HG02678 (cell line): ENCODE measurements around the gene ATP2A3.

Experiments
- ATAC-seq: cut with Tn5 transposase; IDR thresholded peaks from one replicate; pipeline ENCODE4 v1.9.1; 2021; ENCODE audit warnings: mild to moderate bottlenecking, moderate library complexity; ENCODE audit not compliant: unreplicated experiment

Gene ATP2A3

DNA sequence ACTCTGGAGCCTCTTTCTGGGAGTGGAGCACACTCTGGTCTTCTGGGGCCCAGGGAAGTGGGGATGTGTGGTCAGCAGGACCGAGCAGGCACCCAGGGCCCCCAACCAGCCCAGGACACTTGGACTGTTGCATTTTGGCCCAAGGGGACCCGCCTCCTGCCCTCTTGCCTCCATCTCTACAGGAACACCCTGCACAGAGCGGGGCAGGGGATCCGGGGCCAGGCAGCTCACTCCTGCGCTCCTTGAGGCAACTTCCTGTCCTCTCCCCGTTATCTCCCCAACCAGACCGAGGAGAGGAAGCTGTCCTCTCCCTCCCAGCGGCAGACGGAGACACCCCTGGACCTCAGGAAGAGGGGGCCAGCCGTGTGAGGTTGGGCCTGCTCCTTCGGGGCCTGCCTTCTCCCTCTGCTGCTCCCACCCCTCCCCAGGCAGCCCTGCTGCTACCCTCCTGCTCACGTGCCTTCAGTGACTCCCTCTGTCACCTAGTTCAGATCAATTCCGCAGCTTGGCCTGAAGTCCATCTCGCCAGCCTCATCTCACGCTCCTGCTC is 10.0 kb upstream of the ATP2A3 start:
- no peak for ATAC-seq

DNA sequence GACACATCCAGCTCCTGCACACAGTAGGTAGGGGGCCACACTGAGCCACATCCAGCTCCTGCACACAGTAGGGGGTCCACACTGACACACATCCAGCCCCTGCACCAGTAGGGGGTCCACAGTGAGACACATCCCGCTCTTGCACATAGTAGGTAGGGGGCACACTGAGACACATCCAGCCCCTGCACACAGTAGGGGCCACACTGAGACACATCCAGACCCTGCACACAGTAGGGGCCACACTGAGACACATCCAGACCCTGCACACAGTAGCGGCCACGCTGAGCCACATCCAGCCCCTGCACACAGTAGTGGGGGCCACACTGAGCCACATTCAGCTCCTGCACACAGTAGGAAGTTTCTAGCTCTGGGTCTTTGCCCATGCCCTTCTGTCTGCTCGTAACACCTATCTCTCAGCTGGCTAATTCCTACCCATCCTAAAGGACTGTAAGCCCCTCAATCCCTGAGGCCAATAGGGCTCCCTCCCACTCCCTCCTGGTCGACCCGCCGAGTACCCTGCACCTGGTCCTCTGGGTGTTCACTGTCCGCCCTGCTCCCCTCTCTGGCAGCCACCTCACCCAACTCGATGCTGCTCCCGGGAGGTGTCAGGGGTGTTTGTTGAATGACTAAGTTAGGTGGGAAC is 9.4 kb upstream of the ATP2A3 start:
- ATAC-seq: no peak

DNA sequence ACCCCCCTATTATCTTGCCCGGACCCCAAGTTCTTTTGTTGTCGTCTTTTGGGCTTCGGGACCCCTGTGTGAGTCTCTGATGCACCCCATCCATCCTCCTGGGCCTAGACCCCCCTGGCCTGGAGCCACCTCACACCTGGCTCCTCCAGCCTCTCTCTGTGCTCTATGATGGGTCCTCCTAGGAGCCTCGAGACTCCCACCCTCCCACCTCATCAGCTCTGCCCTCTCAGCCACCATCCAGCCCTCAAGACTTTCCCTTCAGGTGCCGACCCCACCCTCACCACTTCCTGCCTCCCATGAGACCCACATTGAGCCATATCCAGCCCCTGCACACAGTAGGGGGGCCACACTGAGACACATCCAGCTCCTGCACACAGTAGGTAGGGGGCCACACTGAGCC is 8.7 kb upstream of the ATP2A3 start:
- ATAC-seq: no peak

DNA sequence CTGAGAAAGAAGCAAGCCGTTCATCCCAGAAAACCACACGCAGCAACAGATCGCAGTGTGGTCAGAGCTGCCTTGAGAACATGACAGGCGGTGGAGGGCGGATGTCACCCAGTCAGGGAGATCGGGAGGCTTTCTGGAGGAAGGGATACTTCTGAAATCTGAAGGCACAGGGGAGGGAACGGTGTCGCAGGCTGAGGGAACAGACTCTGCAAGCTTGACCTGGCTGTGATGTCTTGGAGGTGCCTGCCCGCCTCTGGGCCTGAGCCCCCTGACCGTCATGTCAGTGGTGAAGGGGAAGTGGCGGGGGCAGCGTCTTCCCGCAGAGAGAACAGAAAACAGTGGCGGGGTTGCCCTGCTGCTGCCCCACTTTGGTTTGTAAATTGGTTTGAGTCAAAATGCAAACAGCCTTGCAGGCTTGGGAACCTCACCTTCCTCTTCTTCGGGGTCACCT is 8.1 kb upstream of the ATP2A3 start:
- no peak for ATAC-seq

DNA sequence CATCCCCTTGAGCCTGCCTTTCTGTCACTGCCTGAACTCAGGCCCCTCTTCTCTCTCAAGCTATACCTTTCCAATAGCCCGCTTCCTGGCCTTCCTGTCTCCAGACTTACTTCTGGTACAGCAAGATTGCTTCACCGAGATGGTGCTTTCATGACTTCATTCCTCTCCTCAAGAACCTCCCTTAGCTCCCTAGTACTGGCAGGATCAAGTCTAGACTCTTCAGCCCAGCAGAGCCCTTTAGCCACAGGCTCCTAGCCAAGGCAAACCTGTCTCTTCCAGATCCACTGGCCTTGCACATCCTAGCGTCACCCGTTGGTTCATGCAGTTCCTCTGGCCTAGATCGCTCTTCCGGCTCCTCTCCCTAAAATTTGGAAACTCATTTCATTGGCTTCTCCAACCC is 6.4 kb upstream of the ATP2A3 start:
- no peak for ATAC-seq

DNA sequence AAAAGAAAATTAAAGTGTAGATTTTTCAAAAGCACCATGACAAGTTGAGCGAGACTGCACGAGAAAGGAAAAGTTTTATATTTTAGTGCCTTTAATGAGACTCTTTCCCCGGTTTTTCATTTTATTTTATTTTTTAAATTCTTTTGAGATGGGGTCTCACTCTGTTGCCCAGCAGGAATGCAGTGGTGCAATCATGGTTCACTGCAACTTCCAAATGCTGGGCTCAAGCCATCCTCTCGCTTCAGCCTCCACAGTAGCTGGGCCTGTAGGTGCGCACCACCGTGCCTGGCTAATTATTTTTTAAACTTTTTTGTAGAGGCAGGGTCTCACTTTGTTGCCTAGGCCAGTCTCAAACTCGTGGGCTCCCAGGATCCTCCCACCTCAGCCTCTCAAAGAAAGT is 5.7 kb upstream of the ATP2A3 start:
- no peak for ATAC-seq

DNA sequence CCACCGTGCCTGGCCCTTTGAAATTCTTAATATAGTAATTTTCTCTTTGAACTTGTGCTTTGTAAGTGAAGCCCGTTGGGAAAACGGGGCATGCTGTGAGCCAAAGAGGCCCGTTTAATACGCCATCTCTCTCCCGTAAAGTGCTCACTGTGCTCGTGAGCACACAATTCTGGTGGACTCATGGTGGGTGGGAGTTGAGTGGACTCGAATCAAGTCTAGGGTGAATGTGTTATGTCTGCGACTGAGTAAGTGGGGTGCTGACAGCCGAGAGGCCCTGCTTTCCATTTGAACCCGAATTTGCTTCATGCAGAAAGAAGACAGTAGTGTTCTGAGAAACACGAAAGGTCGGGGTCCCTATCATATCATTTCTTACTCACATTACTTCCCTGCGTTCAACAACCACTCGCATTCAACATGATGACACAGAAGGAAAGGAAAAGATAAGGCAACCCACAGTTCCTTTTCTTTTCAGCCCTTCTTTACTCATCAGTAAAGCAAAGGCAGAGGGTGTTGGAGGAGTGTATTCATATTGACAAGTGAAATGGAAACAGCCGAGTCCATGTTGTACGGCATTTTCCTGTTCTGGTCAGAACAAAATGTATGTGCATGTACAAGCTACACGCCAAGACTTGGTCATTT is 4.8 kb upstream of the ATP2A3 start:
- ATAC-seq: no peak

DNA sequence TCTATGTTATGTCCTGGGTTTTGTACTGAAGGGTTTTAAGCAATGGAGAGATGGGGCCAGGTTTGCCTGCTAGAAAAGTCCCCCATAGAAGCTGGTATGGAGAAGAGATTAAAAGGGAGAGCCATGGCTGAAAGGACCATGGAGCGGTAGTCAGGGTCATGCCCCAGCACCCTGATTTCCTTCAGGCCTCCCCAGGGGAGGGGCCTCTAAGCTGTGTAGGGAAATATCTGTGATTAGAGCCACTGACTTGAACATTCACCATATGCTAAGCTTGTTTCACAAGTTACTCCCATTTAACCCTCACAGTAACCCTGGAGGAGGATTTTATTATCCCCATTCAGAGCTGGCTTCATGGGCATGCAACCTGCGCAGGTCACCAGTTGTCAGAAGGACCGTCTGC is 3.8 kb upstream of the ATP2A3 start:
- no peak for ATAC-seq

DNA sequence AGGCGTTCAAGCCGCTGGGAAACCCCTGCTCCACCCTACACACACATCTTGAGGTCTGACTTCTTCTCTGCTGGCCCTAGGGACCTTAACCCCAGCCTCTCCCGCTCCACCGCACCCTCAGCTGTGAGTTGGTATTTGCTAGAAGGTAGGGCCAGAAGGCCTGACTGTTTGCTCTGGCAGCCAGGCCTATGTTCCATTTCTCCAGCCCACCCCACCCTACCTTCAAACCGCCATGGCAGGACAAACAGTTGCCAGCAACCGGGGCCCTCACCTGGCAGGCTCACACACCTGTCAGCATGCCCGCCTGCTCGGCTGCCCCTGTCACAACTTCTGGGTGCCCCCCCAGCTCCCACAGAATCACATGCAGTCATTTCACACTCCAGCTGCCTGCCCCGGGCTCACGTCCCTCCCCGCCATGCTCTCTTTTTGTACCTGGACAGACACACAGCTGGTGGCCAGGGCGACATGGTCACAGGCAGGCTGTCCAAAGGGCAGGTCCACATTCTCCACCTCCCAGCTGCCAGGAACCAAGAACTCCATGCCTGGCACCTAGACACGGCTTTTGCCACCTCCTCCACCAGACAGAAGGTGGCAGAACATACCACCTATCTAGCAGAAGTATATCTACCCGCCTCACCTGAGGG is 2.6 kb upstream of the ATP2A3 start:
- ATAC-seq: no peak

DNA sequence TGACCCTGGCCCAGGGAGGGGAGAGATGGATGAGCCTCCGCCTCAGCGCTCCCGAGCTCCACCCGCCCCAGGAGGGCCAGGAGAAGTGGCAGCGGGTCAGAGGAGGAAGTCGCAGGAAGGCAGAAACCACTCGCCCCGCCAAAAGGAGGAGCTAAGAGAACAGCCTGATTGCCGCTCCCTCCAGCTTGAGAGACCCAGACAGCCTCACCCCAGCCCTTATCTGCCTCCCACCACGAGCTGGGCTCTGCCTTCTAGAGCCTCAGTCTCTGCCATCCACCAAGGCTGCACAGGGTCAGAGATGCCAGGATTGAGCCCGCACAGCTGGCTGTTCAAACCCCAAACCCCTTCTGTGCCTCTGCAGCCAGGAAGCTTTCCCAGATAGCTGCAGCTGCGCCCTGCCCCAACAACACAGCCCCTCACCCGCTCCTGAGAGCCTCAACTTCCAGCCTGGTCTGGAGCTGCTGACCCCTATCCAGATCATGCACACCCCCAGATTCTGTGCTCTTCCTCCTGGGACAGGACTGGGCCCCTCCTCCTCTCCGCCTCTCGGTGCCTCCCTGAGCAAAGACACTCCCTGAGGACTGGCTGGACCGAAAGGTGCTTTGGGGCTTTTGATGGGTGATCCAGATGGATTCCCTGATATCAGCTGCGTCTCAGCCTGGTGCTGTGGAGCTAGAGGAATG is 1.0 kb upstream of the ATP2A3 start:
- ATAC-seq: peak; percentile 35

DNA sequence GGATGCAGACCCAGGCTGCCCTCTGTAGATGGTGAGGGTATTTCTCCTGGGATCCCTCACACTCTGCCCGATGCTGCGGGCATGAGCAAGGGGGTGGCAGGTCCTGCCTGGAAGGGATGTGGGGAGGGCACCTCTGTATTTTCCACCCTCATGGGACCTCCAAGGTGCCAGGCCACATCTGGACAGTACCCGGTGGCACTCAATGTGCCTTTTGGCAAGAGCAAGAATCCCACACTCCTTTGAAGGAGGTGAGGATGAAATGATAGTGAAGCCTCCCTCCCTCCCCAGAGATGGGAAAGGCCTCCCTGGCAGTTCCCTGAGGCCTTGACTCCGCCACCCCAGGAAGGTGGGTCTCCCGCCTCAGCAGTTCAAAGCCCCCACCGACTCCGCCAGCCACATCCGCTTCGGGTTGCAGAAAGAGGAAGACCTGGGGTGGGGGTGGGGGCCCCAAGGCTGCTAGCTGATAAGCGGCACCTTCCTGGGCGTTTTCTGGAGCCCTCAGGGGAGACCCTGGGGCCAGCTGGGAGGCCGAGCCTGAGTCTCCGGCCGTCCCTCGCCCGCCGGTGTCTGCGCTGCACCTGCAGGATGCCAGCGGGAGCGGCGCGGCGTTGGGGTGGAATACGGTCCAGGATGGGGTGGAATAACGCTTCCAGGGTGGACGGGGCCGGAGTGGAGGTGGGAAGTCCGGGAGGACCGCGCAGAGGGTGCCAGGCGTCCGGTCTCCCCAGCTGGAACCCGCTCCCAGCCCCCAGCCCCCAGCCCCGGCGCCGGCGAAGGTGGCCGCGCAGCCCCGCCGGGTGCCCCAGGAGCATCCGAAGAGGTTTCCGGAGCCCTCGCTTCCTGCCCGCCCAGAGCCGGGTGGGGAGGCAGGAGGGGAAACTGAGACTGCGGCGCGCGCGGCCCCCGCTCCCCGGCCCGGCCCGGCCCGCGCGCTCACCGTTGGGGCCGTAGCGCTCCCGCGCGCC is 718 bp downstream of the ATP2A3 start:
- peak; percentile 2 for ATAC-seq

DNA sequence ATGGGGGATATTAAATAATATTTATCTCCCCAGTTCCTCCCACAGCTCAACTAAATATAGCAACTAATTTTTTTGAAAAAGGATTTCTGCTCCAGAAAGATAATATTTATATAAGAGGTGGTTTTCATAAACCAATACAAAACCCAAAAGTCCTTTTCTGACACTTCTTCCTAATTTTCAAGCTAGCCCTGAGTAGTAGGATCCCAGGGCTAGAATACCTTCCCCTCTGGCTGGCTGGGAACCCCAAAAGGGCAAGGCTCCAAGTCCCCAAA is 1.3 kb downstream of the ATP2A3 start:
- no peak for ATAC-seq

DNA sequence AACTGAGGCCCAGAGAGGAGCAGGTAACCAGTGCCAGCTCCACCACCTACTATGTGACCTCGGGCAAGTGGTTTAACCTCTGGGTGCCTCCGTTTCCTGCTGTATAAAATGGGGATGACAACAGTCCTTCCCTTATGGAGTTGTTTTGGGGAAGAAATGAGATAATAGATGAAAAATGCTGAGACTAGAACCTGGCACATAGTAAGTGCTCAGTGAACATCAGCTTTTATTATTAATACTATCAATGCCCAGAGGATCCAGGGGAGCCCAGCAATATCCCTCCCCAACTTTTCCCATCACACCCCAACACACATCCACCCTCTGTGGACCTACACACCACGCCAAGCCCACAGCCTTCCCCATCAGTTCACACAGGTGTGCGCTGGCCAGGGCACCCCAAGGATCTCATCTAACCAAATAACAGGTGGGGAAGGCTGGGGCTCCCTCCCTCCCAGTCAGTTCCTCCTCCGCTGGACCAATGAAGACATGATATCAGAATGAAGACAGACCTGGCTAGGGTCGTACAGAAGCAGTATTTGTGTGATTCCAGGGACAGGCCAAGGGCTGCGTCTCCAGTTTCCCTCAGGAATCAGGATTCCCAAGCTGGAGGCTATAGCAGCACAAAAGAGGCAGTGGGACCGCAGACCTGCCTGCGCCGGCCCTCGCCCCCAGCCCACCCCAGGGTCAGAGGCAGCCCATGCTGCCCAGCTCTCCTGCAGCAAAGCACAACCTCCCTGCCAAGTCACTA is 1.8 kb downstream of the ATP2A3 start:
- no peak for ATAC-seq

DNA sequence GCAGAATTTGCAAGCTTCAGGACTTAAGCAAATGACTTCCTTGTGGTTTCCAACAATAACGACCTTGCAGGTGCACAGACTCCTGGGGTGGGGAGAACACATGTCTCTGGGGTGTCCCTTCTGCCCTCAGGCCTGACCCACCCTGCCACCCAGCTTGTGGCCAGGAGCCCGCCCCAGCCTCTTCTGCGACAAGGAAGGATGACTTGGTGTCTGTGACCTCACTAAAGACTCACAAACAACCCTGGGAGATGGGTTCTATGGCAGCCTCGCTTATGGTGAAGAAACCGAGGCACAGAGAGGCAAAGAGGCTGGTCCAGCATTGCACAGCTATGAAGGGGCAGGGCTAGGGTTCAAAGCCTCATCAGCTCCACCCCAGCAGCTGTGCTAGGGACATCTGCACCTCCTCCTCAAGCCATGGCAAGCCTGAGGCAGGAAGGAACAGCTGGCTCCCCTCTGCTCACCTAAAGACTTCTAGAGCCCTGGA is 2.6 kb downstream of the ATP2A3 start:
- ATAC-seq: peak; percentile 40

DNA sequence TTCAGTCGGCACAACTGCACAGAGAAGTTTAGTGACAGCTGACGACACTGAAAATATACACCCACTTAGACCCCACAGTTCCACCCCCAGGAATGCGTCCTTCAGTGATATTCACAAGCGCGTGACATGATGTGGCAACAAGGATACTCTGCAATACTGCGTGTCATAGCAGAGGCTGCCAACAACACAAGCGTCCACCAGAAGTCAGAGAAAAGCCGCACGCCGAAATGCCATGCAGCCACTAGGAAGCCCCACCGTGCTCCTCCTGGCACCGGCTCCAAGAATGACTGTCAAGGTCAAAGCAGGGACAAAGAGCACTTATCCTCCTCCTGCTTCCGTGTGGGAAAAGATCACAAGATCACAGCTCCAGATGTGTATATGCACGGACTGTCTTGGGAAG is 3.5 kb downstream of the ATP2A3 start:
- ATAC-seq: no peak

DNA sequence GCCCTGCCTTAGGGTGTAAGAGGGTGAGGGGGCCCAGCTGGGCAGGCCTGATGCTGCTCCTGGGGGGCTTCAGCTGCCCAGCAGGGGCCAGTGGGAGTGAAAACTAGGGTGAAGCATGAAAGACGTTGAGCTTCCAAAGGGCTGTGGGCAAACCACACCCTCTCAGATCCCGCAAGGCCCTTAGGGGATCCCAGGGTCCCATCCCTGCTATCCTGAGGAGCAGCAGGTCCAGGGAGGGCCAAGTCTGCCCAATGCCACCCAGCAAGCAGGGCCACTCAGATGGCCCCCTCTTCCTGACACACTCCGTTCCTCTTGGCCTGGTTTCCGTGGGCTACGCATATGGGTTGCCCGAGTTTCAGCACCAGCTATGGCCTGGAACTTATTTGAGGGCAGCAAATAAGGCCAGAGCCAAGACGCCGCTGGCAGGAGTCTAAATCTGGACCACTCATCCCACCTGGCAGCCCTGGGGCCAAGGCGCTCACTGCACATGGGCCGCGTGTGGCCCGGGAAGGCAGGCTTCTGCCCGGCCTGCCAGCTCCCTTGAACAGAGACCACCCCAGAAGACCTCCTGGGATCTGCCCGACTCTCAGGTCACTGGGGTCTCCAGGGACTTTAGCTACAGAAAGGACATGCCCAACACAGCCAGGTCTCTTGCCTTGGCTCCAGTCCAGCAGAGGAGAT is 4.2 kb downstream of the ATP2A3 start:
- no peak for ATAC-seq

DNA sequence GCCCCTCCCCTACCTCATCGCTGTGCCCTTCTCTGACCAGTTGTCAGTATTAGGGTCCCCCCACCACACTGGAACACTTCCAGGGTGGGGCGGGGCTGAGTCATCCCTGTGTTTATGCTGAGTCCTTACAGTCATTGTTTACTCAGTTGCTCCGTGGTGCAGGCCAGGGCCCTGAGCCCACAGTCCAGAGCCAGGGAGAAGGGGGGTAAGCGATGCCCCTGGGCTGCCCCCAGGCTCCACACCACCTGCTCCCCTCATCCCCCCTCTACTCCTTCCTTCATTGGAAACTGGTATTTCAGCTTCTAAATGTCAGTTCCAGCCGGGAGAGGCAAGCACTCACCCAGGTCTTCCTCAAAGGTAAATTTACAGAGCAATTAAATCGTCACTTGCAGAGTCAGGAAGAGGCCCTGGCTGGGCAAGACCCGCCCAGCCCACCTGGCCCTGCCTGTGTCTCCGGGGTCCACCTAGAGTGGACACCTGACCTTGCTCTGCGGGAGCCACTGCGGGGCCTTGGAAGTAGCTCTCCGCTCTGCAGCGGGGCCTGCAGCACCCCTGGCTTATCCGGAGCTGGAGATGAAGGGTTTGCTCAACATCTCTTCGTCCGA is 4.8 kb downstream of the ATP2A3 start:
- ATAC-seq: no peak

DNA sequence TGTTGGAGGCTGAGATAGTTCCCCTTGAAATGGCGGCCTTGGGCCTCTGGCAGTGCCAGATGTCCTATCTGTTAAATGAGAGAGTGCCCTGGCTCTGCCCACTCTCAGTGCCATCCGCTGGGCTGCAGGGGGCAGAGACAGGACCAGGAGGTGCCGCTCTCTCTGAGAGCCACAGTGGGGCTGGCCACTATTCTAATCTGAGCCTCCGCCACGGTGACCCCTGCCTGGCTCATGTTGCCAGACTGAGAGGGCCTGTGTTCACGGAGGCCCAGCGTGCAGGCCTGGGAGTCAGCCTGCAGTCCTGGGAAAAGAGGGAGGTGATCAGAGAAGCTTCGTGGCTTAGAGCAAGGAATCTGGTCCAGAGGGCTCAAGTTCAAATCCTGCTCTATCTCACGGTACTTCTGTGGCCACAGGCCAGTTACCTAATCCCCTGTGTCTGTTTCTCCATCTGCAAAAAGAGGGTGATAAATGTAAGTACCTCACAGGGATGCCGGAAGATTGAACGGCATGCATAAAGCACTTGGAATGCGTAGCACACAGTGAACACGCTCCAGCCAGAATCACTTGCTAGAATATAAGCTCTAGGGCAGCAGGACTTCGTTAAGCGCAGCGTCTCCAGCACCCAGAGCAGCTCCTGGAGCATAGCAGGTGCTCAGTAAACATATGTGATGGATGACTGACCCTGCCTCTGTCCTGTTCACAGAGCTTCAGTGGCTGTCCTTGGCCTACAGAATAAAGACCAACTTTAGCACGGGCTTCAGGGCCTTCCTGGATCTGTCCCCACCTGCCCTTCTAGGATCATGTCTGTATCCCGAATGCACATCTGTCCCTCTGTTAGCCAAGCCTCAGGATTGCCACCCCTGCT is 6.3 kb downstream of the ATP2A3 start:
- ATAC-seq: no peak
